ENCODE results near the gene EHD2.

DNA sequence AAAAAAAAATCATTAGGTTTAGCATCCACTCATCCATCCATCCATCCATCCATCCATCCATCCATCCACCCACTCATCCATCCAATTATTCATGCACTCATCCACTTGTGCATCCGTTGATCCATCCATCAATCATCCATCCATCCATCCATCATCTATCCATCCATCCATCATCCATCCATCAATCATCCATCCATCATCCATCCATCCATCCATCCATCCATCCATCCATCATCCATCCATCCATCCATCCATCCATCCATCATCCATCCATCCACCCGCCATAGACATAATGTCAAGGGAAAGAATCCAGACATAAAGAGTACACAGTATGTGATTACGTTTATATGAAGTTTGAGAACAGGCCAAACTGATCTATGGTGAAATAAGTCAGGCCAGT is 56.3 kb downstream of the EHD2 start:
- TF ChIP-seq POLR2A (IDR thresholded peaks at IDR 0.05), result no peak
- TF ChIP-seq, protein P1, sequence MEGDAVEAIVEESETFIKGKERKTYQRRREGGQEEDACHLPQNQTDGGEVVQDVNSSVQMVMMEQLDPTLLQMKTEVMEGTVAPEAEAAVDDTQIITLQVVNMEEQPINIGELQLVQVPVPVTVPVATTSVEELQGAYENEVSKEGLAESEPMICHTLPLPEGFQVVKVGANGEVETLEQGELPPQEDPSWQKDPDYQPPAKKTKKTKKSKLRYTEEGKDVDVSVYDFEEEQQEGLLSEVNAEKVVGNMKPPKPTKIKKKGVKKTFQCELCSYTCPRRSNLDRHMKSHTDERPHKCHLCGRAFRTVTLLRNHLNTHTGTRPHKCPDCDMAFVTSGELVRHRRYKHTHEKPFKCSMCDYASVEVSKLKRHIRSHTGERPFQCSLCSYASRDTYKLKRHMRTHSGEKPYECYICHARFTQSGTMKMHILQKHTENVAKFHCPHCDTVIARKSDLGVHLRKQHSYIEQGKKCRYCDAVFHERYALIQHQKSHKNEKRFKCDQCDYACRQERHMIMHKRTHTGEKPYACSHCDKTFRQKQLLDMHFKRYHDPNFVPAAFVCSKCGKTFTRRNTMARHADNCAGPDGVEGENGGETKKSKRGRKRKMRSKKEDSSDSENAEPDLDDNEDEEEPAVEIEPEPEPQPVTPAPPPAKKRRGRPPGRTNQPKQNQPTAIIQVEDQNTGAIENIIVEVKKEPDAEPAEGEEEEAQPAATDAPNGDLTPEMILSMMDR (IDR thresholded peaks at IDR 0.05), result no peak

All from ovary (tissue), 3 donors.